ENCODE data around the gene RNF11.

RNF11 gene

GRCh38 chr1:51317798-51318197 lies 81.7 kb downstream of the RNF11 start:
- DNase-seq, result no peak

GRCh38 chr1:51320967-51321923 lies 85.2 kb downstream of the RNF11 start:
- peak; percentile 82 for DNase-seq

GRCh38 chr1:51321924-51322280 lies 85.8 kb downstream of the RNF11 start:
- DNase-seq, result no peak

- no peak for DNase-seq
These were observed 86.5 kb downstream of the RNF11 start for GRCh38 chr1:51322417-51323101.
